Effector CD8-positive, alpha-beta T cell (primary cell): ENCODE measurements around the gene NBPF4.
A peak's percentile ranks its signal among the peaks of the same experiment; 100 is the strongest.
"Not testable (repeated sequence)": the region's sequence is repeated elsewhere in the genome, so short reads cannot be mapped to it uniquely, and the experiment has no call there.

Experiments used
- DNase-seq: peaks from one replicate; lab custom pipeline; 2025; lab: John Stamatoyannopoulos, UW

The NBPF4 gene

GRCh38 chr1:108209456-108210108 lies 34.3 kb downstream of the NBPF4 start:
- DNase-seq, result no peak

GRCh38 chr1:108208724-108209446 lies 35.0 kb downstream of the NBPF4 start:
- no peak for DNase-seq

GRCh38 chr1:108203582-108203981 lies 40.3 kb downstream of the NBPF4 start:
- not testable (repeated sequence) for DNase-seq

- no peak for DNase-seq
These were observed 42.2 kb downstream of the NBPF4 start for GRCh38 chr1:108201687-108202086.

- DNase-seq, result no peak
These were observed 43.2 kb downstream of the NBPF4 start for GRCh38 chr1:108200687-108201051.

- peak; percentile 46 for DNase-seq
These were observed 43.8 kb downstream of the NBPF4 start, which contains the start of gene SLC25A24 for GRCh38 chr1:108199781-108200686. Gene SLC25A24, minus strand, starts transcription at chr1:108200343. Its CDS starts 205 bp downstream, at chr1:108200138.

- DNase-seq, result no peak
These were observed 44.6 kb downstream of the NBPF4 start for GRCh38 chr1:108199201-108199691.

DNA sequence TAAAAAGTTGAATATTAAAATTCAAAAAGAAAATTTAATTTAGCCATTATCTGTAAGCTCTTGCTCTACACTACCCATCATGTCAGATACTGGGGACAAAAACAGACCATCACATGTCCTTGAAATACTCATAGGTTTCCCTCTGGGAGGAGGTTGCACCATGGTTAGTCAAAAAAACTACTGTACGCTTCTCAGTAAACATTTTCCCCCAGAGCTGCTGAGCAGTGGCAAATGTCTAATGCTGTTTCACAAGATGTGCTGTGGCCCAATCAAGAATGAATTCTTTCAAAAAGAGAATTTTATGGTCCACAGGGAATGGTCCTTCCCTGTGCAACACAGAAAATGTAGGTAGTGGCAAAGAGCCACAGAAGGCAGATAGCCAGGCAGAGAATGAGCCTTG lies 49.8 kb downstream of the NBPF4 start:
- no peak for DNase-seq

GRCh38 chr1:108193333-108193732 lies 50.5 kb downstream of the NBPF4 start:
- no peak for DNase-seq

- DNase-seq, result no peak
These were observed 51.3 kb downstream of the NBPF4 start for GRCh38 chr1:108192581-108192980.

DNA sequence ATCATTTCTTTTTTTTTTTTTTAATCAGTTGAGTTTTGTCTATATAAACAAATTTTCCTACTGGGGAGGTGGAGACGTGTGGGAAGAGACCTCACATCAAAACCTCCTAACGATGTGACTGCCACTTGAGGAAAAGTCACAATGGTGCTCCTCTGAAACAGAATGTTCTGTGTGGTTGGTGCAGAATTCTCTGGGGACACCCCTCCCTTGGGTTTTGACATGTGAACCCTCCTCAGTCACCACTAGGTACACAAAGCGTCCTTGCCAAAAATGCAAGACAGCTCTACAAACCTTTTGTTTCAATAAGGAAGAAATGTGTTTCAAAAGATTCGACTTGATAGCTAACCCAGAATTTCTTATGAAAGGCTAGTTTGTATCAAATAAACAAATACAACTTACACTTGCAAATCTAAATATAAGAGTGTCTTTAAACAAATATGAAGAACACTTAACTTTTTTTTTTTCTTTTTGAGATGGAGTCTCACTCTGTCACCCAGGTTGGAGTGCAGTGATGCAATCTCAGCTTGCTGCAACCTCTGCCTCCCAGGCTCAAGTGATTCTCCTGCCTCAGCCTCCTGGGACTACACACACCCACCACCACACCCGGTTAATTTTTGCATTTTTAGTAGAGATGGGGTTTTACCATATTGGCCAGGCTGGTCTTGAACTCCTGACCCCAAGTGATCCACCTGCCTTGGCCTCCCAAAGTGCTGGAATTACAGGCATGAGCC lies 53.0 kb downstream of the NBPF4 start:
- DNase-seq, result no peak

GRCh38 chr1:108190001-108190634 lies 53.8 kb downstream of the NBPF4 start:
- no peak for DNase-seq

DNA sequence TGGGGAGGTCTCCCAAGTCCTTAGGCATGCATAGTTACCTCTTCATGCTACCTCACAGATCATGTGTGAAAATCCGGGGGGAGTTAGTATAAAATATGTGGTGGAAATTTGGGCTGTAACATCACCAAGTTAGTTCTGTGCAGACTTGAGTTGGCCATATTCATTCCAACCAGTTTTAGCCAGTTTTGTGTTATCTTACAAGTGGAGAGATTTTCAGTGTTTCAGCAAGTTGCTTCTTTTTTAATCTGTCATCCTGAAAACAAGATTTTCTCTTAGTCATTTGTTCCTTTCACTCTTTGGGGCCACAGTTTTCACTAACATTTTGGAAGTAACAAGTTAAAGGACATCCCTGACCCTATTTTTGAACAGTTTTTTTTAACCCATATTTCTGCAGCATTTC lies 55.1 kb downstream of the NBPF4 start:
- no peak for DNase-seq

DNA sequence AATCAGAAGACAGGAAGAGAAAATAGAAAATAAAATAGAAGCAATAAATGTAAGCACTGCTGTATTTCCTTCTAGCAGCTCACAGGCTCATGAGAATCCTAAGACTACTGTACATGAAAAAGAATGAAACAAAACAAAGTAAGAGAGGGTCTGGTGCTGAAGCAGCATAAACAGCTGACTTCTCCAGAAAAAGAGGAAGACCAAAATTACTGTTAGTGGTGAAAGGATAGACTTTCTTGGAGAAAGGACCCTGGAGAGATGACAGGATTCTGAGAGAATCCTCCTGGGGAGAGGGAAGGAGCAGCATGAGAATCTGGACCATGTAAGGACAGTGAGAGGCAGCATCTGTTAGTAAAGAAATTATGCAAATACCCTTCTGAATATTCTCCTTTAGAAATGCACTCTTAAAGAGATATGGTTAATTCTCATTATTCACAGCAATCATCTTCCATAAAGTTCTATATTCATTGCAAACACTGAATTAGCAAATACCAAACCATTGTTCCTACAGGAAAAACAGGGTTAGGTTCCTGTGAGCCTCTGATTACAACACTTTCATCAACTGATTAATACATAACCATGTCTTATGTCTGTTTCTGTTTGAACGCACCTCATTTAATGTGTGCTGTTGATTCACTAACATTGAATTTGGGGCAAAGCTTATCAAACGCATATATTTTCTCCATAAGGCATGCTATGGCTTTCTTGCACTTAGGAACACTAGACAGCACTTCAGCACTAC lies 60.7 kb downstream of the NBPF4 start:
- DNase-seq, result no peak

- no peak for DNase-seq
These were observed 64.9 kb downstream of the NBPF4 start for GRCh38 chr1:108179018-108179417.
